GM19025 (cell line): ENCODE measurements around the gene CD8B.
A peak's percentile ranks its signal among the peaks of the same experiment; 100 is the strongest.

ENCODE experiments used
- ATAC-seq: cut with Tn5 transposase; IDR thresholded peaks from one replicate; pipeline ENCODE4 v1.9.1; 2021; ENCODE audit warnings: mild to moderate bottlenecking, low read depth, moderate library complexity; ENCODE audit not compliant: unreplicated experiment

The CD8B gene

DNA sequence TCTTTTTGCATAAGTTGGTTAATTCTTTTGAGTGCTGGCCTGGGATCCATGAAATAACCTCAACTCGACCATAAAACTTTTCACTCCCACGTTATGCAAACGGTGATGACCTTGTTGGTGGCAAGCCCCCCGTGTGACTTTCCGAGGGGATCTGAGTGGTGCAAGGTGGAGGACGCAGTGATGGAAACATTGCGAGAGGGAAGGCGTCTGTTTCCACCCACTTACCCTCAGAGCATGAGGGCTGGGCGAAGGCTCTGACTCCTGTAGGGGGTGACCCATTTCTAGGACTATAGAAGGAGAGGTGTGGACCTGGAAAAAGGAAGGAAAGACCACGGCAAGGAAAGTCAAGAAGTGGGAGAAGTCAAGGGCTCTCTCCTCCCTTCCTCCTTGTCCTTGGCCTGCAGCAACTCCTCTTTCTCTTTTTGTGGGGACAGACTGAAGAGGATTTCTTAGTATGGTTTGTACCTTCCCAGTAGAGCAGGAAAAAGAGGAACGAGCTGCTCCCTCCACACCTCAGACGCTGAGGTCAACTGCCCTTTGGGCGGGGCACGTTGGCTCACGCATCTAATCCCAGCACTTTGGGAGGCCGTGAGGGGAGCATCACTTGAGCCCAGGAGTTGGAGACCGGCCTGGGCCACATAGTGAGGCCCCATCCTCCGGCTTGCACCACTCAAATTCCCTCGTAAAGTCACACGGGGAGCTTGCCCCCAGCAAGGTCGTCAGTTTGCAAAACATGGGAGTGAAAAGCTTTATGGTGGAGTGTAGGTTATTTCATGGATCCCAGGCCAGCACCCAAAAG lies 55.4 kb downstream of the CD8B start:
- ATAC-seq = no peak

DNA sequence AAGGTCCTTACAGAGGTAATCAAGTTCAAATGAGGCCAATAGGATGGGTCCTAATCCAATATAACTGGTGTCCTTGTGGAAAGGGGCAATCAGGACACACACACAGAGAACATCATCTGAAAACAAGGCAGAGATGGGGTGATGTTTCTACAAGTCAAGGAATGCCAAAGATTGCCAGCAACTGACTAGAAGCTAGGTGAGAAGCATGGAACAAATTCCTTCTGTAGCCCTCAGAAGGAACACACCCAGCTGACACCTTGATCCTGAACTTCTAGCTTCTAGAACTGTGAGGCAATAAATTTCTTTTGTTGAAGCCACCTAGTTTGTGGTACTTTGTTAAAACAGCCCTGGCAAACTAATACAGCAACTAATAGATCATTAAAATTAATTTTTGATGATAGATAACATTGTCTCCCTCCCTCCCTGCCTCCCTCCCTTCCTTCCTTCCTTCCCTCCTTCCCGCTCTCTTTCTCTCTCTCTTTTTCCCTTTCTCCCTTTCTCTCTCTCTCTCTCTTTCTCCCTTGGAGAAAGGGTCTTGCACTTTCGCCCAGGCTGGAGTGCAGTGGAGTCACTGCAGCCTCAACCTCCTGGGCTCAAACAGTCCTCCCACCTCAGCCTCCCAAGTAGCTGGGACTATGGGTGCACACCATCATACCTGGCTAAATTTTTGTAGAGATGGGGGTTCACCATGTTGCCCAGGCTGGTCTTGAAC lies 60.7 kb downstream of the CD8B start:
- no peak for ATAC-seq

GRCh38 chr2:86794861-86795260 lies 66.8 kb downstream of the CD8B start:
- ATAC-seq = no peak

DNA sequence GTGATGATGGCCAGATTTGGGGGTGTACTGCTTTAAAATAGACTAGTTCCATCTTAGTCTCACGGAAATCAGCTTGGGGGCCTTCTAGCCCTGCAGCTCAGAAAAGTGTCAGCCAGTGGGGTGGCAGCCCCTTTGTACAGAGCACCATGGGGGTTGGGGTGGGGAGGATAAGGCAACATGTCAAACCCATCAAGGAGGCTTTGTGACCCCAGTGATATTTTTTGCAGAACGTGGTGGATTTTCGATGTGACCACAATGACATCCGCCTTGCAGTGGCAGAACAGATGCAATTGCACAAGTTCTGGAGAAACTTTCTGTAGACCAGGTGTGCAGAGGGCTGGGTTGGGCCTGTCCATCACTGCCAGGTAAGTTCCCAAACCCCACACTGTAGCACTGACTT lies 67.9 kb downstream of the CD8B start:
- ATAC-seq = no peak

DNA sequence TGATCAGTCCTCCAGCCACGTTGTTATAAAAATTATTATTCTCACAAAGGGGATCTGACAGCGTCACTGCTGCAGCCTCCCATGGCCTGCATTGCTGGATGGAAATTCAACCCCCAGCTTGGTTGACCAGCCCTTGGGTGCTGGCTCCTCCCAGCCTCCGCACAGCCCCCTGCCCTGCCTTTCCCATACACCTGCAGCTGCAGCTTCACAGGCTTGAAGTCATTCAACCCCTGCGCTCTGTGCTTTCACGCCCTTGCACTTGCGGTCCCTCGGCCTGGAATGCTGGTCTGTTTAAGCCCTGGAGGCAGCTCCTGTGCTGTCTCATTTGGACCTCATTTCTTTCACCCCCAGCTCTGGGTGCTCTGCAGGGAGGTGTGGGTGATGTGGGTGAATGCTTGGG lies 70.1 kb downstream of the CD8B start:
- ATAC-seq = no peak

GRCh38 chr2:86790676-86791572 lies 70.8 kb downstream of the CD8B start, which contains the start of gene CD8A:
CD8A (minus strand) TSS chr2:86790913; CDS start chr2:86790825, 88 bp downstream.
- ATAC-seq = no peak

DNA sequence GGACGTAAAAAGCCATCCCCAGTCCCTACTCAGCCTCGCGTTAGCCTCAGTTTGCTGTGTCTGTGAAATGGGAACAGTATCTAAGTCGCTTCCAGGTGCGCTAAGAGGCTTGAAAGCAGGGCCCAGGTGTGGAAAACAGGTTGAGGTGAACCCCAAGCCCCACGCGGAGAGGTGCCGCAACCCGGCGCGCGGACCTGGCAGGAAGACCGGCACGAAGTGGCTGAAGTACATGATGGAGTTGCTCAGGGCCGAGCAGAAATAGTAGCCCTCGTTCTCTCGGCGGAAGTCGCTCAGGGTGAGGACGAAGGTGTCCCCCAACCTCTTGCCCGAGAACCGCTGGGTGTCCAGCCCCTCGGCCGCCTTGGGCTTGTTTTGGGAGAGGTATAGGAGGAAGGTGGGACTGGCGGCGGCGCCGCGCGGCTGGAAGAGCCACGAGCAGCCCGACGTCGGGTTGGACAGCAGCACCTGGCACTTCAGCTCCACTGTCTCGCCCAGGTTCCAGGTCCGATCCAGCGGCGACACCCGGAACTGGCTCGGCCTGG lies 71.5 kb downstream of the CD8B start:
- no peak for ATAC-seq

GRCh38 chr2:86789687-86790133 lies 72.0 kb downstream of the CD8B start:
- no peak for ATAC-seq

DNA sequence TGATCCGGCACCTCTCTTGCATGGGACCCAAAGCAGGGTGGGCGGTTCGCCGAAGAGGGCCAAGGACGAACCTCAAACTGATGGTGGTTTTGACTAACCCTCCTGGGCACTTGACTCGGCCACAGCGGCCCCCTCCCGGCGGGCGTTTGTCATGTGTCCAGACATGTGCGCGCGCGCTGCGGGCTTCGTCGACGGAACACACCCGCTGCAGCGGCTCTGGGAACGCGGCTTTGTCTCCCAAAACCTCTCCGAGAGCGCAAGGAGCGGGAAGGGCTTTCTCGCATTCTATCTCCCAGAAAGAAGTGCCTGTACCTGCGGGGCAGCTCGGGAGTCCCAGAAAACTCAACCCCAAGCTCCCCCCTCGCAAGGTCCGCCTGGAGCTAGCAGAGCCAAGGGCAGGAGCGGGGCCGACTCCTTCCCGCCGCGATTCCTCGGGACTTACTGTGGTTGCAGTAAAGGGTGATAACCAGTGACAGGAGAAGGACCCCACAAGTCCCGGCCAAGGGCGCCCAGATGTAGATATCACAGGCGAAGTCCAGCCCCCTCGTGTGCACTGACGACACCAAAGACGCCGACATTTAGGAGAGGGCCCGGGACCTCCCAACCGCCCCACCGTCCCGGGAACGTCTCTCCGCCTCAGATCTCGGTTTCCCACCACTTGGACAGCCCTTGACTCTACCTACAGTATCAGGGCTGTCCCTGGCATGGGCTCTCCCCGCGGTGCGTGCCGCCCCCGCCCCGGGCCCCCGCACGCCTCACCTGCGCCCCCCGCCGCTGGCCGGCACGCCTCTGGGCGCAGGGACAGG lies 72.6 kb downstream of the CD8B start:
- ATAC-seq = no peak

DNA sequence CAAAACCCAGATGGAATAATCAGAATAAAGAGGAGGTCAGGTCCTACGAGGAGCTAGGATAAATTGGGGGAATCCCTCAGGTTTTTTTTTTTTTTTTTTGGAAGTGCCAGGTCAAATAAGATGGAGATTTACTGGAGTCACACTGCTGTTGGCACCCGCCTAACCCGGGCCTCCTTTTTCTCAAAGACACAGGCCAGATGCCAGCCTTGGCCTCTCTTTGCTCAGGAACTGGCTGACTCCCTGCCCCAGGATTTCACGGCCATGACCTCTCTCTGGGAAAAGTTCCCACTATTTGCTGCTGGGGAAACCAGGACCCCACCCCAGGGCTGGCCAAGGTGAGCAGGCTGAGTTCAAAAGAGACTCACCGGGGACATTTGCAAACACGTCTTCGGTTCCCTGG lies 73.5 kb downstream of the CD8B start:
- ATAC-seq = no peak

GRCh38 chr2:86787736-86788135 lies 74.0 kb downstream of the CD8B start:
- no peak for ATAC-seq

- ATAC-seq = no peak
Measured at GRCh38 chr2:86786001-86786536, 75.6 kb downstream of the CD8B start.

DNA sequence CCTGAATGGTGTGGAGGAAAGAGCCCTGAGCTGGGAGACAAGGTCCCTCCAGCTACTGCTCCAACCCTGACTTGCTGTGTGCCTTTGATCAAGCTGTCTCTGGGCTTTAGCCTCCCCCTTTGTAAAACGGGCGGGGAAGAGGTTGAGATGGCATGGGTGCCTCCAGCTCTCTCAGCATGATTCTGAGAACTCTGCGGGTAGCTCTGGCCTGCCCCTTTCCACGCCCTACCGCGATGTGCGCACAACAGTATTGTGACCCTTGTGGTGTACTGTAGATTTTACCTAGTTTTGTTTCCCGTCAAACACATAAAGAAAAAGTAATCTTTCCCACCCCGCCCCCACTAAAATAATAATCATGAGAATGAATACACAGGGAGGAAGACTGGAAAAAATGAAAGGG lies 76.2 kb downstream of the CD8B start:
- no peak for ATAC-seq

DNA sequence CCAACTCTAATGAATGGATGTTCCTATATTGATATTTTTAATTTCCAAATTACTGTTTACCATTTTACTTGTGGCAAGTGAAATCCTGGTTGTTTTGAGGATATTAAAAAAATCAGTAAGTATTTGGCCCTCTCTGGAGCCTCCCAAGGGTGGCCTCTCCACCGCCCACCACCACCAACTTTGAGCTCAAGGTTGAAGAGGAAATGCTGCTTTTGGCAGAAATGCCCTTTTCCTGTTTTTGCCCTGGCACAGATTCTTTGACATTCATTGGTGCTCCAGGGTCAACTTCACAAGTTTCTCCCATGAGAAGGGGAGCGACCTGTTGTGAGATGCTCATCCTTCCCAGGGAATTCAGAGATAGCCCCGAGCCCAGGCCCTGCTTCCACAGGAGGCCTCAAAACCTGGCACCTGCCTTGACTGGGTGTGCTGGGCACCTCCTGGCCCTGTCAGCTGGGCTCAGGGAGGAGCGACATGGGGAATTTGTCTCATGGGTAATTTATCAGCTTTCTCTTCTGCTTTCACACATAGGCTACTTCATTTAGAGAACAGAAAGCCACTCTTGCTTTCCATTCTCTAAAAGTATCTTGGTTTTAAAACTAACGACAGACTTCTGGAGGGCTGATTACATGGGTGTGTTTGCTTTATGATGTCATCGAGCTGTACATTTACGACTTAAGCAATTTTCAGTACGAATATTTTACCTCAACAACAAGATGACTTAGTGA lies 77.9 kb downstream of the CD8B start:
- peak; percentile 99 for ATAC-seq

DNA sequence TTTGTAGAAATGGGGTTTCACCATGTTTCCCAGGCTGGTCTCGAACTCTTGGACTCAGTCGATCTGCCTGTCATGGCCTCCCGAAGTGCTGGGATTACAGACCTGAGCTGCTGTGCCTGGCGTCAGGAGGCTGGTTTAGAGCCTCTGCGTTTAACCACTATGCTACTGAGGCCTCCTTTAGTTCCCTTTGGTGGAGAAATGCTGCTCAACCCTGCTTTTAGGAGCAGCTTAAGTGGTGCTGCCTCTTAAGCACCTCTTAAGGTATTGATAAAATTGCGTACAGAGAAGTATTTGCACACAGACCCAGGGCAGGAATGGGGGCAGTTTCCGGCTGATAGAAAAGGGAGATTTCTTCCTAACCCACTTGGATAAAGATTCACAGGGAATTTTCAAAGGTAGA lies 78.9 kb downstream of the CD8B start:
- ATAC-seq = no peak

GRCh38 chr2:86781363-86781762 lies 80.3 kb downstream of the CD8B start:
- no peak for ATAC-seq

DNA sequence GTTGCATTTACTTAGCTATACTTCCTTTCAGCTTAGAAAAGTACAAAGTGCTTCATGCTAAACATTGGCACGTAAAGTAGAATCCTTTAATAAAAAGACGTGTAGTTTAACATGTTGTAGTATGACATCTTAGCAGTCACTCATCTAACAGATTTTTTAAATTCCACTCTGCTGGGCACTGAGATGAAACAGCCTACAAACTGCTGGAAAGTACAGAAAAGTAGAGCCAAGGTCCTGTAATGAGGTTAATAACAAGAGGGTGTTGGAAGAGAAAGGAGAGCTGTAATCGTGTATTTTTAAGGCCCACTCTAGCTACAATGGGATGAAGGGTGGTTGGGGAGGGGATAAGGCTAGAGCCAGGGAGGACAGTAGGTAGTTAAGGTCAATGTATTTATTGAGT lies 81.7 kb downstream of the CD8B start:
- ATAC-seq = no peak

- no peak for ATAC-seq
Measured at GRCh38 chr2:86778957-86779356, 82.7 kb downstream of the CD8B start.

DNA sequence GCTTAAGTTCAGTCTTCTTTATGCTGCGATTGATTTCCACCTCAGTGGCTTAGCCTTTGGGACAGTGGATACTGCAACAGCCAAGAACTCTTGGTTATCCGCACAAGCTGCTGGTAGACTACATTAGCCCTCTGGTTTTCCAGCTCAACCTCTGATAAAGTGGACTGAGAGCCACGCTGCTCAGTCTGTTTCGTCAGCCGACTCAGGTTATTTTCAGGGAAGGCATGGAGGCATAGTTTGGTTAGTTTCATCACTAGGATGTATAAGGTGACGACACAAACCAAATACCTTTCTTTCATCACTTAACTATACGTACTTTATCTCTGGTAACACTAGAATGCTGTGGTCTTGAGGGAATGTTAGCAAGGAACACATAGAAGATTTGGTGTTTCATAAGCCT lies 85.2 kb downstream of the CD8B start:
- no peak for ATAC-seq
